CD14-positive monocyte (primary cell): Measurements from ENCODE around the gene MGAT5B. TPM values are rescaled to one million over a fixed set of nuclear protein-coding genes. Genes with fewer than 3 reads are reported as not detected.

Source experiments
- DNase-seq, 3 donors: peaks; one replicate each; pipeline ENCODE4 v3.0.0-alpha.2; 2011 to 2022
- H2AFZ ChIP-seq: 2 replicates; pipeline ENCODE4 v1.6.0; 2012; ENCODE audit warnings: mild to moderate bottlenecking, low read depth, low read length, inconsistent platforms; ENCODE audit not compliant: insufficient read depth, poor library complexity, severe bottlenecking
- H3K27ac ChIP-seq, 2 donors: 1 replicate in 1 of 2; 2 replicates in 1 of 2; pipeline ENCODE4 v1.5.1; 2012 to 2013; ENCODE audit warnings: low read length in 2 of 2, control low read depth in 1 of 2, inconsistent platforms in 1 of 2, low read depth in 1 of 2, mild to moderate bottlenecking in 1 of 2
- H3K27me3 ChIP-seq, 2 donors: one replicate each; pipeline versions ENCODE4 v1.6.0 to v1.6.1; 2011 to 2013; ENCODE audit warnings: low read length in 2 of 2; ENCODE audit not compliant: control insufficient read depth in 2 of 2, insufficient read depth in 2 of 2
- H3K36me3 ChIP-seq, 2 donors: replicated peaks in 1 of 2; 1 replicate in 1 of 2; 2 replicates in 1 of 2; pipeline versions ENCODE4 v1.5.1 to v1.6.1; 2012 to 2013; ENCODE audit warnings: low read length in 2 of 2, control low read depth in 1 of 2, inconsistent platforms in 1 of 2, mild to moderate bottlenecking in 1 of 2; ENCODE audit not compliant: insufficient read depth in 2 of 2, control insufficient read depth in 1 of 2
- H3K4me1 ChIP-seq, 2 donors: 1 replicate in 1 of 2; 2 replicates in 1 of 2; pipeline versions ENCODE4 v1.5.1 to v1.6.1; 2012 to 2013; ENCODE audit warnings: low read length in 2 of 2, control low read depth in 1 of 2, inconsistent platforms in 1 of 2, mild to moderate bottlenecking in 1 of 2, moderate library complexity in 1 of 2; ENCODE audit not compliant: insufficient read depth in 2 of 2, control insufficient read depth in 1 of 2
- H3K4me2 ChIP-seq: replicated peaks from 2 replicates; pipeline ENCODE3; 2012; ENCODE audit warnings: low read length, moderate library complexity, mild to moderate bottlenecking; ENCODE audit not compliant: poor library complexity, severe bottlenecking; ENCODE audit errors: extremely low read depth
- H3K4me3 ChIP-seq, 3 experiments: fragments of 200-600 bp in 1 of 3; sonication (generic) in 1 of 3; replicated peaks in 1 of 3; 1 replicate in 2 of 3; 2 replicates in 1 of 3; pipeline ENCODE4 v1.5.1; 2011 to 2013; ENCODE audit warnings: low read length in 3 of 3, mild to moderate bottlenecking in 3 of 3, control low read depth in 2 of 3, low read depth in 2 of 3, inconsistent platforms in 1 of 3, moderate library complexity in 1 of 3
- H3K79me2 ChIP-seq: 2 replicates; pipeline ENCODE4 v1.6.0; 2012; ENCODE audit warnings: mild to moderate bottlenecking, control low read depth, inconsistent platforms, low read length, moderate library complexity; ENCODE audit not compliant: insufficient read depth
- H3K9ac ChIP-seq: 2 replicates; pipeline ENCODE4 v1.6.0; 2017; ENCODE audit warnings: low read length, mild to moderate bottlenecking; ENCODE audit not compliant: insufficient read depth, poor library complexity, severe bottlenecking
- H3K9me3 ChIP-seq, 2 donors: replicated peaks in 1 of 2; 1 replicate in 1 of 2; 2 replicates in 1 of 2; pipeline versions ENCODE4 v1.5.1 to v1.6.1; 2012 to 2013; ENCODE audit warnings: low read length in 2 of 2, control low read depth in 1 of 2; ENCODE audit not compliant: control insufficient read depth in 1 of 2, insufficient read depth in 1 of 2
- H4K20me1 ChIP-seq: 2 replicates; pipeline ENCODE4 v1.6.0; 2012; ENCODE audit warnings: mild to moderate bottlenecking, low read length, control low read depth, moderate library complexity; ENCODE audit not compliant: insufficient read depth
- H3K27ac Mint-ChIP-seq, 7 donors: one replicate each; pipeline ENCODE4 v1.8.0; 2020; ENCODE audit warnings: mild to moderate bottlenecking in 7 of 7, mixed read lengths in 7 of 7, moderate library complexity in 6 of 7, inconsistent platforms in 2 of 7
- H3K27me3 Mint-ChIP-seq, 3 donors: one replicate each; pipeline ENCODE4 v1.8.0; 2021 to 2022; ENCODE audit warnings: low read depth in 3 of 3, mild to moderate bottlenecking in 3 of 3, mixed read lengths in 3 of 3, moderate library complexity in 3 of 3, inconsistent platforms in 1 of 3
- H3K36me3 Mint-ChIP-seq, 2 donors: one replicate each; pipeline ENCODE4 v1.8.0; 2020; ENCODE audit warnings: mixed read lengths in 2 of 2, inconsistent platforms in 1 of 2, mild to moderate bottlenecking in 1 of 2
- H3K4me1 Mint-ChIP-seq: one replicate; pipeline ENCODE4 v1.8.0; 2020; ENCODE audit warnings: mild to moderate bottlenecking, mixed read lengths
- H3K4me3 Mint-ChIP-seq, 2 donors: one replicate each; pipeline ENCODE4 v1.8.0; 2020; ENCODE audit warnings: mild to moderate bottlenecking in 2 of 2, mixed read lengths in 2 of 2, moderate library complexity in 1 of 2
- H3K9me3 Mint-ChIP-seq, 7 donors: one replicate each; pipeline ENCODE4 v1.8.0; 2020 to 2022; ENCODE audit warnings: mixed read lengths in 7 of 7, mild to moderate bottlenecking in 6 of 7, moderate library complexity in 6 of 7, inconsistent platforms in 2 of 7
- CTCF ChIP-seq: fragments of 200-600 bp; IDR thresholded peaks from one replicate; pipeline ENCODE4 v1.8.0; 2022; ENCODE audit warnings: antibody characterized with exemption, mild to moderate bottlenecking
- WGBS: methylation state at CpG from one replicate; pipeline ENCODE4 v1.1.5; 2013; ENCODE audit warnings: missing lambda C conversion rate; ENCODE audit not compliant: insufficient coverage; 5-methylcytosine and 5-hydroxymethylcytosine counted together
- intact Hi-C, 2 donors: fragments of 100-400 bp; cut with micrococcal nuclease; formaldehyde crosslinking; loops; one replicate each; pipeline versions ENCODE4 v1.15.0 to v1.15.1; 2023
- polyA plus RNA-seq, 3 donors: library from polyadenylated mRNA; depleted of rRNA in 1 of 3; unstranded in 2 of 3; stranded (reverse) in 1 of 3; fragments of 300-500 nt in 2 of 3; fragments of >200 nt in 1 of 3; fragmentation: Illumina TruSeq in 2 of 3; gene quantifications; 1 replicate in 2 of 3; 2 replicates in 1 of 3; pipeline ENCODE4 v1.2.3, GENCODE V29; 2012 to 2021

The MGAT5B gene
- polyA plus RNA-seq, 3 donors, result not detected

GRCh38 chr17:76917829-76918228 lies 49.6 kb downstream of the MGAT5B start:
- Mint-ChIP-seq H3K4me1 (no peaks in the 10 kb centered on the region), H3K4me3 (no peak overlapping the region), H3K36me3 (no peaks in the 10 kb centered on the region), H3K9me3 (no peaks in the 10 kb centered on the region), H3K27me3 (peaks cover 4 to 8% (median 6%) of the 10 kb centered on the region in 3 donors), H3K27ac (no peak overlapping the region)
- H3K4me3 ChIP-seq, result no peak overlapping the region
- 34% methylated on average over 12 of the region's 15 CpGs for WGBS
- no peak overlapping the region for H2AFZ ChIP-seq
- no peaks in the 10 kb centered on the region for H3K79me2 ChIP-seq
- no peaks in the 10 kb centered on the region for H3K4me1 ChIP-seq
- no peak overlapping the region for H3K9ac ChIP-seq
- no peaks in the 10 kb centered on the region for H3K36me3 ChIP-seq
- no peak for DNase-seq
- intact Hi-C loops, result no loop called here
- no peaks in the 10 kb centered on the region for H3K27me3 ChIP-seq
- no peak overlapping the region for H3K27ac ChIP-seq
- no peaks in the 10 kb centered on the region for H3K9me3 ChIP-seq
- no peak for TF ChIP-seq CTCF
- H4K20me1 ChIP-seq, result no peaks in the 10 kb centered on the region
- no peak overlapping the region for H3K4me2 ChIP-seq

GRCh38 chr17:76918811-76919210 lies 50.6 kb downstream of the MGAT5B start:
- Histone ChIP-seq H3K4me3 (no peak overlapping the region), H3K9ac (no peak overlapping the region), H4K20me1 (no peaks in the 10 kb centered on the region), H3K36me3 (no peaks in the 10 kb centered on the region), H3K27me3 (no peaks in the 10 kb centered on the region), H3K4me2 (no peak overlapping the region), H2AFZ (no peak overlapping the region), H3K79me2 (no peaks in the 10 kb centered on the region), H3K4me1 (no peaks in the 10 kb centered on the region), H3K27ac (no peak overlapping the region), H3K9me3 (no peaks in the 10 kb centered on the region)
- H3K36me3 Mint-ChIP-seq, result no peaks in the 10 kb centered on the region
- no peaks in the 10 kb centered on the region for H3K9me3 Mint-ChIP-seq
- DNase-seq, result no peak
- no peaks in the 10 kb centered on the region for H3K4me1 Mint-ChIP-seq
- no peak for TF ChIP-seq CTCF
- H3K27me3 Mint-ChIP-seq, result peaks cover 4 to 10% (median 7%) of the 10 kb centered on the region in 3 donors
- 83% methylated on average over 4 of the region's 6 CpGs for WGBS
- H3K27ac Mint-ChIP-seq, result no peak overlapping the region
- intact Hi-C loops, result no loop called here
- H3K4me3 Mint-ChIP-seq, result no peak overlapping the region
